Testis (tissue), 2 donors: ENCODE measurements around the gene SPATS2L.

Source experiments
- CTCF ChIP-seq, 3 experiments: fragments of 450-650 bp in 2 of 3; fragments of 200-600 bp in 1 of 3; sonication (generic) in 1 of 3; IDR thresholded peaks; one replicate each; pipeline ENCODE4 v1.5.1; 2016 to 2019; ENCODE audit warnings: antibody characterized with exemption in 3 of 3, mild to moderate bottlenecking in 2 of 3, moderate library complexity in 1 of 3
- POLR2A ChIP-seq: fragments of 450-650 bp; IDR thresholded peaks from one replicate; pipeline ENCODE4 v1.6.1; 2017; ENCODE audit warnings: antibody characterized with exemption, mild to moderate bottlenecking, moderate library complexity

- TF ChIP-seq POLR2A (no peak), CTCF (IDR thresholded peaks at IDR 0.05) (no peak)
Measured at GRCh38 chr2:200488169-200488568, 181.7 kb downstream of the SPATS2L start.
